IMR-90 (cell line): Measurements from ENCODE around the gene ATP6V1E1. TPM values are rescaled to one million over a fixed set of nuclear protein-coding genes. Genes with fewer than 3 reads are reported as not detected.

ENCODE experiments used
- ATAC-seq: fragments of 200-7000 bp; cut with Tn5 transposase; 2 replicates; pipeline ENCODE4 v1.9.1; 2020; ENCODE audit warnings: low read depth, mild to moderate bottlenecking, moderate library complexity
- BruUV-seq: library from RNA; stranded (reverse); fragments of 400-500 nt; replicated peaks from 2 replicates; lab custom pipeline; 2021; lab: Mats Ljungman, UMichigan
- CTCF ChIA-PET: fragments of 300-600 bp; formaldehyde crosslinking; extraction: SDS; loops from one replicate; lab custom pipeline; 2021; ENCODE audit warnings: antibody characterized with exemption; lab: Yijun Ruan, JAX
- POLR2A ChIA-PET: fragments of 300-600 bp; sonication (Branson Sonifier 250); formaldehyde crosslinking; loops from one replicate; lab custom pipeline; 2022; ENCODE audit warnings: antibody characterized with exemption; ENCODE audit not compliant: unreplicated experiment; lab: Charles Lee
- DNase-seq: peaks from one replicate; pipeline ENCODE4 v3.0.0; 2013
- H2AFZ ChIP-seq: replicated peaks from 2 replicates; pipeline ENCODE3; 2013; ENCODE audit warnings: low read length, mild to moderate bottlenecking; ENCODE audit not compliant: poor library complexity
- H2AK5ac ChIP-seq: 2 replicates; pipeline ENCODE4 v1.6.1; 2013; ENCODE audit warnings: low read depth, low read length, inconsistent platforms
- H2AK9ac ChIP-seq: replicated peaks from 2 replicates; pipeline ENCODE3; 2013; ENCODE audit warnings: mild to moderate bottlenecking, low read depth, low read length, moderate library complexity; ENCODE audit not compliant: poor library complexity
- H2BK120ac ChIP-seq: 2 replicates; pipeline ENCODE4 v1.6.1; 2013; ENCODE audit warnings: low read depth, low read length, inconsistent platforms
- H2BK15ac ChIP-seq: 3 replicates; pipeline ENCODE4 v1.6.1; 2013; ENCODE audit warnings: low read depth, low read length, inconsistent platforms
- H2BK20ac ChIP-seq: 2 replicates; pipeline ENCODE4 v1.6.1; 2013; ENCODE audit warnings: low read depth, mild to moderate bottlenecking, inconsistent platforms, low read length, moderate library complexity
- H2BK5ac ChIP-seq: 2 replicates; pipeline ENCODE4 v1.6.1; 2013; ENCODE audit warnings: mild to moderate bottlenecking, low read depth, low read length, inconsistent platforms; ENCODE audit not compliant: poor library complexity, severe bottlenecking
- H3K14ac ChIP-seq: replicated peaks from 2 replicates; pipeline ENCODE4 v1.6.1; 2013; ENCODE audit warnings: low read depth, low read length, inconsistent platforms
- H3K18ac ChIP-seq: 2 replicates; pipeline ENCODE4 v1.6.1; 2013; ENCODE audit warnings: low read depth, low read length, control low read depth
- H3K23ac ChIP-seq: 2 replicates; pipeline ENCODE4 v1.6.1; 2013; ENCODE audit warnings: low read depth, low read length, inconsistent platforms
- H3K27ac ChIP-seq: 2 replicates; pipeline ENCODE4 v1.5.1; 2013; ENCODE audit warnings: mild to moderate bottlenecking, control low read depth, low read length; ENCODE audit not compliant: insufficient read depth
- H3K27me3 ChIP-seq: 2 replicates; pipeline ENCODE4 v1.6.1; 2013; ENCODE audit warnings: low read length; ENCODE audit not compliant: control insufficient read depth, insufficient read depth
- H3K36me3 ChIP-seq: 2 replicates; pipeline ENCODE4 v1.6.1; 2013; ENCODE audit warnings: low read length, mixed read lengths; ENCODE audit not compliant: control insufficient read depth, insufficient read depth
- H3K4ac ChIP-seq: 2 replicates; pipeline ENCODE4 v1.6.1; 2013; ENCODE audit warnings: low read depth, low read length, inconsistent platforms
- H3K4me1 ChIP-seq: 2 replicates; pipeline ENCODE4 v1.6.1; 2013; ENCODE audit warnings: low read length, mixed read lengths; ENCODE audit not compliant: control insufficient read depth, insufficient read depth
- H3K4me2 ChIP-seq: 2 replicates; pipeline ENCODE4 v1.6.1; 2013; ENCODE audit warnings: low read depth, mild to moderate bottlenecking, control low read depth, low read length, moderate library complexity
- H3K4me3 ChIP-seq: 2 replicates; pipeline ENCODE4 v1.5.1; 2013; ENCODE audit warnings: low read depth, mild to moderate bottlenecking, control low read depth, low read length, moderate library complexity; ENCODE audit not compliant: insufficient read depth
- H3K56ac ChIP-seq: 2 replicates; pipeline ENCODE4 v1.6.1; 2013; ENCODE audit warnings: low read length, inconsistent platforms; ENCODE audit not compliant: insufficient read depth; ENCODE audit errors: extremely low read depth
- H3K79me1 ChIP-seq, 2 experiments: 2 replicates each; pipeline ENCODE4 v1.6.1; 2013; ENCODE audit warnings: low read length in 2 of 2, inconsistent platforms in 1 of 2, low read depth in 1 of 2
- H3K9ac ChIP-seq: 2 replicates; pipeline ENCODE4 v1.6.1; 2013; ENCODE audit warnings: low read depth, low read length, control low read depth
- H3K9me1 ChIP-seq: 2 replicates; pipeline ENCODE4 v1.6.1; 2013; ENCODE audit warnings: low read length, inconsistent platforms; ENCODE audit not compliant: insufficient read depth
- H3K9me3 ChIP-seq: 2 replicates; pipeline ENCODE4 v1.6.1; 2013; ENCODE audit warnings: low read length; ENCODE audit not compliant: control insufficient read depth, insufficient read depth
- H4K20me1 ChIP-seq: 2 replicates; pipeline ENCODE4 v1.6.1; 2013; ENCODE audit warnings: low read length, inconsistent platforms; ENCODE audit not compliant: insufficient read depth
- H4K5ac ChIP-seq: 2 replicates; pipeline ENCODE4 v1.6.1; 2013; ENCODE audit warnings: mild to moderate bottlenecking, low read depth, low read length, control low read depth
- H4K8ac ChIP-seq, 2 experiments: 2 replicates each; pipeline ENCODE4 v1.6.1; 2013; ENCODE audit warnings: low read depth in 2 of 2, low read length in 2 of 2, control low read depth in 1 of 2, inconsistent platforms in 1 of 2
- H4K91ac ChIP-seq: 2 replicates; pipeline ENCODE4 v1.6.1; 2013; ENCODE audit warnings: low read depth, low read length, inconsistent platforms; ENCODE audit not compliant: insufficient read depth
- CHD1 ChIP-seq: IDR thresholded peaks from 2 replicates; pipeline ENCODE4 v1.6.1; 2012; ENCODE audit warnings: low read depth, low read length, improper control_type of control experiment
- WGBS, 2 experiments: methylation state at CpG; one replicate each; pipeline versions ENCODE4 v1.1.5 to v1.1.7; 2013; ENCODE audit warnings: missing lambda C conversion rate in 2 of 2; ENCODE audit not compliant: insufficient read length in 1 of 2; ENCODE audit errors: extremely low coverage in 2 of 2; 5-methylcytosine and 5-hydroxymethylcytosine counted together
- dilution Hi-C: fragments of 300-500 bp; cut with HindIII; formaldehyde crosslinking; loops from one replicate; pipeline ENCODE4 v1.14.3; 2018; ENCODE audit warnings: low sequenced_read_pairs; ENCODE audit not compliant: unreplicated experiment
- in situ Hi-C: fragments of 300-500 bp; cut with MboI; formaldehyde crosslinking; loops from 3 replicates; pipeline ENCODE4 v1.14.3; 2019; ENCODE audit warnings: low sequenced_read_pairs, inconsistent platforms, mixed read lengths
- intact Hi-C: fragments of 100-400 bp; cut with micrococcal nuclease; formaldehyde crosslinking; loops from 2 replicates; pipeline ENCODE4 v1.10.0; 2022
- polyA plus RNA-seq, 3 experiments: library from polyadenylated mRNA; depleted of rRNA; stranded (reverse); fragments of >200 nt; gene quantifications; 2 replicates each; pipeline ENCODE4 v1.2.3, GENCODE V29; 2012; ENCODE audit warnings: low replicate concordance in 1 of 3
- total RNA-seq: library from RNA; depleted of rRNA; stranded (reverse); fragments of >200 nt; gene quantifications from 2 replicates; pipeline ENCODE4 v1.2.3, GENCODE V29; 2012

The ATP6V1E1 gene
- total and polyA plus RNA-seq, 2 of the 4 experiments (the other 2 are of a cell fraction) = 144 to 148 TPM

DNA sequence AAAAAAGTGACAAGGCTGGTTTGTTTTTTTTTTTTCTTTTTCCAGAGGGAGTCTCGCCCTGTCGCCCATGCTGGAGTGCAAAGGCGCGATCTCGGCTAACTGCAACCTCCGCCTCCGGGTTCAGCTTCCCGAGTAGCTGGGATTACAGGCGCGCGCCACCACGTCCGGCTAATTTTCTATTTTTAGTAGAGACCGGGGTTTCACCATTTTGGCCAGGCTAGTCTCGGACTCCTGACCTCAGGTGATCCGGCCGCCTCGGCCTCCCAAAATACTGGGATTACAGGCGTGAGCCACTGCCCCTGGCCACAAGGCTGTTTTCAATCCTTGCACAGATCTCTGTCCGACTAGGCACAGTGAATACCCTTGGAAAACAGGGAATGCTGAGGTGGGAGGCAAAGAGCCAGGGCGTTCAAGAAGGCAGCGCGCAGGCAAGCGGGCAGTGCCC lies 566 bp downstream of the ATP6V1E1 start:
- ATAC-seq (no peak), DNase-seq (no peak)
- H3K4me2 ChIP-seq = peak overlapping the region; percentile 85
- dilution Hi-C loops = no loop called here
- peak overlapping the region; percentile 67; the same call in 1 of the 2 replicates for H2BK120ac ChIP-seq
- peak overlapping the region; percentile 92 for H2AK5ac ChIP-seq
- H3K27ac ChIP-seq = peak overlapping the region; percentile 90
- H4K20me1 ChIP-seq = peaks cover 4% of the 10 kb centered on the region; the same call in 1 of the 2 replicates
- peak overlapping the region; percentile 95 for H3K56ac ChIP-seq
- peak overlapping the region; percentile 96 for H2AFZ ChIP-seq
- H4K5ac ChIP-seq = peak overlapping the region; percentile 82
- no peaks in the 10 kb centered on the region; the same call in 1 of the 2 replicates for H3K4me1 ChIP-seq
- peaks cover 6% of the 10 kb centered on the region for H3K36me3 ChIP-seq
- no TSS peak for BruUV-seq
- no peak overlapping the region for H2BK20ac ChIP-seq
- ChIA-PET POLR2A (no interaction called here), CTCF (no interaction called here)
- peak overlapping the region; percentile 71 for H2BK5ac ChIP-seq
- H3K27me3 ChIP-seq = no peaks in the 10 kb centered on the region
- WGBS, 2 experiments = 9% methylated on average over 9 of the region's 24 CpGs; no CpG with 5 or more reads in 1 of the 2 experiments
- peak overlapping the region; percentile 93 for H4K91ac ChIP-seq
- TF ChIP-seq CHD1 = no peak
- peak overlapping the region; percentile 94 for H3K23ac ChIP-seq
- peaks cover 2% of the 10 kb centered on the region; the same call in 1 of the 2 replicates for H3K9me1 ChIP-seq
- peak overlapping the region; percentile 69 for H3K4me3 ChIP-seq
- peak overlapping the region; percentile 92 for H3K4ac ChIP-seq
- H3K14ac ChIP-seq = peak overlapping the region; percentile 98
- H3K9ac ChIP-seq = peak overlapping the region; percentile 96
- no peak overlapping the region for H3K18ac ChIP-seq
- no peak overlapping the region for H2BK15ac ChIP-seq
- peak overlapping the region; percentile 98 to 99 for H4K8ac ChIP-seq
- H3K79me1 ChIP-seq = peaks cover 13 to 50% of the 10 kb centered on the region in 2 experiments
- no peaks in the 10 kb centered on the region for H3K9me3 ChIP-seq
- H2AK9ac ChIP-seq = peak overlapping the region; percentile 93
- intact Hi-C loops = loop anchor here (5.0 kb wide), 1 partner anchor 56 kb away; no protein-coding TSS in a partner anchor
- in situ Hi-C loops = no loop called here
